GM23338 (cell line): ENCODE results near the gene JPH4. TPM values are rescaled to one million over a fixed set of nuclear protein-coding genes. Genes with fewer than 3 reads are reported as not detected.

Source experiments
- ATAC-seq: fragments of 200-7000 bp; cut with Tn5 transposase; 3 replicates; pipeline ENCODE4 v1.9.1; 2020
- DNase-seq: peaks from one replicate; pipeline ENCODE4 v3.0.0-alpha.2; 2015; ENCODE audit warnings: low spot score
- H2AFZ ChIP-seq: fragments of 200-600 bp; sonication (generic); 2 replicates; pipeline ENCODE4 v1.8.0; 2016; ENCODE audit warnings: antibody characterized with exemption, mild to moderate bottlenecking, moderate library complexity
- H3F3A ChIP-seq: fragments of 200-600 bp; sonication (generic); replicated peaks from 2 replicates; pipeline ENCODE4 v1.8.0; 2017; ENCODE audit warnings: antibody characterized with exemption, mixed run types, low read depth
- H3K27ac ChIP-seq: fragments of 200-600 bp; sonication (generic); 2 replicates; pipeline ENCODE4 v1.6.1; 2016; ENCODE audit warnings: low read depth
- H3K27me3 ChIP-seq: fragments of 200-600 bp; sonication (generic); 2 replicates; pipeline ENCODE4 v1.8.0; 2016; ENCODE audit warnings: mild to moderate bottlenecking, mixed run types, moderate library complexity; ENCODE audit not compliant: insufficient read depth
- H3K36me3 ChIP-seq: fragments of 200-600 bp; sonication (generic); 2 replicates; pipeline ENCODE4 v1.8.0; 2016; ENCODE audit warnings: mild to moderate bottlenecking; ENCODE audit not compliant: insufficient read depth
- H3K4me1 ChIP-seq: fragments of 200-600 bp; sonication (generic); 2 replicates; pipeline ENCODE4 v1.8.0; 2016; ENCODE audit warnings: mild to moderate bottlenecking, moderate library complexity; ENCODE audit not compliant: insufficient read depth
- H3K4me2 ChIP-seq: fragments of 200-600 bp; sonication (generic); 2 replicates; pipeline ENCODE4 v1.7.1; 2017; ENCODE audit warnings: mixed run types
- H3K4me3 ChIP-seq: fragments of 200-600 bp; sonication (generic); 2 replicates; pipeline ENCODE4 v1.6.1; 2016; ENCODE audit warnings: mixed run types
- H3K79me2 ChIP-seq: fragments of 200-600 bp; sonication (generic); replicated peaks from 2 replicates; pipeline ENCODE4 v1.8.0; 2017; ENCODE audit warnings: mild to moderate bottlenecking; ENCODE audit not compliant: insufficient read depth
- H3K9me2 ChIP-seq: fragments of 200-600 bp; sonication (generic); 2 replicates; pipeline ENCODE4 v1.8.0; 2017; ENCODE audit not compliant: insufficient read depth
- H4K20me1 ChIP-seq: fragments of 200-600 bp; sonication (generic); replicated peaks from 2 replicates; pipeline ENCODE4 v1.8.0; 2017; ENCODE audit warnings: mild to moderate bottlenecking; ENCODE audit not compliant: insufficient read depth
- H3K27ac Mint-ChIP-seq: 2 replicates; pipeline ENCODE4 v1.8.0; 2020; ENCODE audit warnings: inconsistent platforms, mild to moderate bottlenecking, moderate library complexity, mixed read lengths
- H3K27me3 Mint-ChIP-seq: 3 replicates; pipeline ENCODE4 v1.8.0; 2022; ENCODE audit warnings: low read depth, mild to moderate bottlenecking, moderate library complexity, mixed read lengths, inconsistent platforms; ENCODE audit not compliant: insufficient read depth, poor library complexity
- H3K36me3 Mint-ChIP-seq: 3 replicates; pipeline ENCODE4 v1.8.0; 2021; ENCODE audit warnings: low read depth, mild to moderate bottlenecking, inconsistent platforms, moderate library complexity, mixed read lengths
- H3K4me1 Mint-ChIP-seq: 3 replicates; pipeline ENCODE4 v1.8.0; 2020; ENCODE audit warnings: mild to moderate bottlenecking, inconsistent platforms, mixed read lengths
- H3K4me3 Mint-ChIP-seq: 3 replicates; pipeline ENCODE4 v1.8.0; 2021; ENCODE audit warnings: moderate library complexity, mild to moderate bottlenecking, inconsistent platforms, mixed read lengths
- H3K9me3 Mint-ChIP-seq: 3 replicates; pipeline ENCODE4 v1.8.0; 2020; ENCODE audit warnings: moderate library complexity, mild to moderate bottlenecking, inconsistent platforms, mixed read lengths
- CREB1 ChIP-seq: fragments of 250-450 bp; sonication (Bioruptor Pico); IDR thresholded peaks from 2 replicates; pipeline ENCODE4 v1.5.0; 2020; ENCODE audit warnings: low read depth, mild to moderate bottlenecking, moderate library complexity
- CTCF ChIP-seq, 2 experiments: fragments of 200-600 bp in 1 of 2; sonication (generic) in 1 of 2; conservative IDR thresholded peaks; 2 replicates each; pipeline versions ENCODE4 v1.5.1 to v1.6.1; 2016 to 2017; ENCODE audit warnings: antibody characterized with exemption in 2 of 2, low read depth in 2 of 2, mild to moderate bottlenecking in 2 of 2, moderate library complexity in 1 of 2
- ETS1 ChIP-seq: IDR thresholded peaks from 2 replicates; pipeline ENCODE4 v1.6.1; 2016; ENCODE audit warnings: antibody characterized with exemption
- EZH2 ChIP-seq: fragments of 200-600 bp; sonication (generic); IDR thresholded peaks from one replicate; pipeline ENCODE4 v1.8.0; 2017; ENCODE audit warnings: antibody characterized with exemption, mild to moderate bottlenecking, low read depth; ENCODE audit not compliant: unreplicated experiment
- EZH2phosphoT487 ChIP-seq: fragments of 200-600 bp; sonication (generic); IDR thresholded peaks from one replicate; pipeline ENCODE4 v1.8.1; 2018; ENCODE audit warnings: antibody characterized with exemption; ENCODE audit not compliant: unreplicated experiment
- JUNB ChIP-seq: IDR thresholded peaks from one replicate; pipeline ENCODE4 v1.6.1; 2016; ENCODE audit warnings: antibody characterized with exemption; ENCODE audit not compliant: unreplicated experiment
- NANOG ChIP-seq: IDR thresholded peaks from 2 replicates; pipeline ENCODE4 v1.6.1; 2016; ENCODE audit warnings: antibody characterized with exemption, borderline replicate concordance
- POLR2AphosphoS5 ChIP-seq: IDR thresholded peaks from 2 replicates; pipeline ENCODE4 v1.6.1; 2016; ENCODE audit warnings: antibody characterized with exemption, low read depth
- REST ChIP-seq: IDR thresholded peaks from one replicate; pipeline ENCODE4 v1.6.1; 2018; ENCODE audit warnings: antibody characterized with exemption; ENCODE audit not compliant: unreplicated experiment
- STAT1 ChIP-seq: IDR thresholded peaks from one replicate; pipeline ENCODE4 v1.6.1; 2016; ENCODE audit warnings: antibody characterized with exemption; ENCODE audit not compliant: unreplicated experiment
- ZNF114 ChIP-seq: fragments of 250-450 bp; sonication (Bioruptor Pico); IDR thresholded peaks from 2 replicates; pipeline ENCODE4 v1.5.0; 2020; ENCODE audit warnings: mild to moderate bottlenecking, moderate library complexity
- ZNF331 ChIP-seq: fragments of 250-450 bp; sonication (Bioruptor Pico); IDR thresholded peaks from 2 replicates; pipeline ENCODE4 v1.5.0; 2020; ENCODE audit warnings: low read depth, mild to moderate bottlenecking, moderate library complexity
- polyA plus RNA-seq: library from polyadenylated mRNA; unstranded; fragments of >200 nt; fragmentation: Nextera tagmentation; extraction: Ambion mirVana; gene quantifications from 2 replicates; pipeline ENCODE4 v1.2.1, GENCODE V29; 2016
- total RNA-seq: library from RNA; depleted of rRNA; stranded (reverse); fragments of >200 nt; shearing (Covaris generic); gene quantifications from 2 replicates; pipeline ENCODE4 v1.2.3, GENCODE V29; 2014
- TF ChIP-seq, protein P1 (sequence below): fragments of 250-450 bp; sonication (Bioruptor Pico); IDR thresholded peaks from 2 replicates; pipeline ENCODE4 v1.5.0; 2020; ENCODE audit warnings: mild to moderate bottlenecking, moderate library complexity

The JPH4 gene
- total and polyA plus RNA-seq, 2 experiments from 2014 or later, result 11.0 to 29.9 TPM

GRCh38 chr14:23601424-23601823 is 22.8 kb upstream of the JPH4 start:
- Mint-ChIP-seq H3K27ac (no peak overlapping the region), H3K4me3 (no peak overlapping the region; the same call in 2 of the 3 replicates), H3K36me3 (no peaks in the 10 kb centered on the region), H3K9me3 (no peaks in the 10 kb centered on the region; the same call in 2 of the 3 replicates), H3K27me3 (peaks cover 4% of the 10 kb centered on the region), H3K4me1 (no peaks in the 10 kb centered on the region)
- H3K79me2 ChIP-seq, result no peaks in the 10 kb centered on the region
- H3K4me1 ChIP-seq, result no peaks in the 10 kb centered on the region
- H3F3A ChIP-seq, result no peaks in the 10 kb centered on the region
- H2AFZ ChIP-seq, result no peak overlapping the region; the same call in 1 of the 2 replicates
- no peaks in the 10 kb centered on the region for H3K27me3 ChIP-seq
- no peaks in the 10 kb centered on the region for H4K20me1 ChIP-seq
- H3K4me2 ChIP-seq, result no peak overlapping the region
- TF ChIP-seq CREB1 (CRISPR knock-in tag) (no peak), POLR2AphosphoS5 (no peak), EZH2 (no peak), ZNF114 (CRISPR knock-in tag) (no peak), STAT1 (no peak), ZNF331 (CRISPR knock-in tag) (no peak), NANOG (no peak), REST (no peak), CTCF (conservative IDR thresholded peaks at IDR 0.05; ENCODE audit: low read depth in 2 of 2) (no peak), EZH2phosphoT487 (no peak), ETS1 (no peak), JUNB (no peak)
- TF ChIP-seq, protein P1, sequence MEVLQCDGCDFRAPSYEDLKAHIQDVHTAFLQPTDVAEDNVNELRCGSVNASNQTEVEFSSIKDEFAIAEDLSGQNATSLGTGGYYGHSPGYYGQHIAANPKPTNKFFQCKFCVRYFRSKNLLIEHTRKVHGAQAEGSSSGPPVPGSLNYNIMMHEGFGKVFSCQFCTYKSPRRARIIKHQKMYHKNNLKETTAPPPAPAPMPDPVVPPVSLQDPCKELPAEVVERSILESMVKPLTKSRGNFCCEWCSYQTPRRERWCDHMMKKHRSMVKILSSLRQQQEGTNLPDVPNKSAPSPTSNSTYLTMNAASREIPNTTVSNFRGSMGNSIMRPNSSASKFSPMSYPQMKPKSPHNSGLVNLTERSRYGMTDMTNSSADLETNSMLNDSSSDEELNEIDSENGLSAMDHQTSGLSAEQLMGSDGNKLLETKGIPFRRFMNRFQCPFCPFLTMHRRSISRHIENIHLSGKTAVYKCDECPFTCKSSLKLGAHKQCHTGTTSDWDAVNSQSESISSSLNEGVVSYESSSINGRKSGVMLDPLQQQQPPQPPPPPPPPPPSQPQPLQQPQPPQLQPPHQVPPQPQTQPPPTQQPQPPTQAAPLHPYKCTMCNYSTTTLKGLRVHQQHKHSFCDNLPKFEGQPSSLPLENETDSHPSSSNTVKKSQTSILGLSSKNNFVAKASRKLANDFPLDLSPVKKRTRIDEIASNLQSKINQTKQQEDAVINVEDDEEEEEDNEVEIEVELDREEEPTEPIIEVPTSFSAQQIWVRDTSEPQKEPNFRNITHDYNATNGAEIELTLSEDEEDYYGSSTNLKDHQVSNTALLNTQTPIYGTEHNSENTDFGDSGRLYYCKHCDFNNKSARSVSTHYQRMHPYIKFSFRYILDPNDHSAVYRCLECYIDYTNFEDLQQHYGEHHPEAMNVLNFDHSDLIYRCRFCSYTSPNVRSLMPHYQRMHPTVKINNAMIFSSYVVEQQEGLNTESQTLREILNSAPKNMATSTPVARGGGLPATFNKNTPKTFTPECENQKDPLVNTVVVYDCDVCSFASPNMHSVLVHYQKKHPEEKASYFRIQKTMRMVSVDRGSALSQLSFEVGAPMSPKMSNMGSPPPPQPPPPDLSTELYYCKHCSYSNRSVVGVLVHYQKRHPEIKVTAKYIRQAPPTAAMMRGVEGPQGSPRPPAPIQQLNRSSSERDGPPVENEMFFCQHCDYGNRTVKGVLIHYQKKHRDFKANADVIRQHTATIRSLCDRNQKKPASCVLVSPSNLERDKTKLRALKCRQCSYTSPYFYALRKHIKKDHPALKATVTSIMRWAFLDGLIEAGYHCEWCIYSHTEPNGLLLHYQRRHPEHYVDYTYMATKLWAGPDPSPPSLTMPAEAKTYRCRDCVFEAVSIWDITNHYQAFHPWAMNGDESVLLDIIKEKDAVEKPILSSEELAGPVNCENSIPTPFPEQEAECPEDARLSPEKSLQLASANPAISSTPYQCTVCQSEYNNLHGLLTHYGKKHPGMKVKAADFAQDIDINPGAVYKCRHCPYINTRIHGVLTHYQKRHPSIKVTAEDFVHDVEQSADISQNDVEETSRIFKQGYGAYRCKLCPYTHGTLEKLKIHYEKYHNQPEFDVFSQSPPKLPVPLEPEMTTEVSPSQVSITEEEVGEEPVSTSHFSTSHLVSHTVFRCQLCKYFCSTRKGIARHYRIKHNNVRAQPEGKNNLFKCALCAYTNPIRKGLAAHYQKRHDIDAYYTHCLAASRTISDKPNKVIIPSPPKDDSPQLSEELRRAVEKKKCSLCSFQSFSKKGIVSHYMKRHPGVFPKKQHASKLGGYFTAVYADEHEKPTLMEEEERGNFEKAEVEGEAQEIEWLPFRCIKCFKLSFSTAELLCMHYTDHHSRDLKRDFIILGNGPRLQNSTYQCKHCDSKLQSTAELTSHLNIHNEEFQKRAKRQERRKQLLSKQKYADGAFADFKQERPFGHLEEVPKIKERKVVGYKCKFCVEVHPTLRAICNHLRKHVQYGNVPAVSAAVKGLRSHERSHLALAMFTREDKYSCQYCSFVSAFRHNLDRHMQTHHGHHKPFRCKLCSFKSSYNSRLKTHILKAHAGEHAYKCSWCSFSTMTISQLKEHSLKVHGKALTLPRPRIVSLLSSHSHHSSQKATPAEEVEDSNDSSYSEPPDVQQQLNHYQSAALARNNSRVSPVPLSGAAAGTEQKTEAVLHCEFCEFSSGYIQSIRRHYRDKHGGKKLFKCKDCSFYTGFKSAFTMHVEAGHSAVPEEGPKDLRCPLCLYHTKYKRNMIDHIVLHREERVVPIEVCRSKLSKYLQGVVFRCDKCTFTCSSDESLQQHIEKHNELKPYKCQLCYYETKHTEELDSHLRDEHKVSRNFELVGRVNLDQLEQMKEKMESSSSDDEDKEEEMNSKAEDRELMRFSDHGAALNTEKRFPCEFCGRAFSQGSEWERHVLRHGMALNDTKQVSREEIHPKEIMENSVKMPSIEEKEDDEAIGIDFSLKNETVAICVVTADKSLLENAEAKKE (CRISPR knock-in tag), result no peak
- 0 out of 2 replicates have a peak, but pooled peaks cover 3% of the 10 kb centered on the region for H3K9me2 ChIP-seq
- H3K36me3 ChIP-seq, result no peaks in the 10 kb centered on the region
- H3K4me3 ChIP-seq, result no peak overlapping the region
- DNase-seq (no peak), ATAC-seq (no peak)
- H3K27ac ChIP-seq, result no peak overlapping the region
